Umbilical cord (tissue), 2 donors: ENCODE measurements around the gene BACE1-AS. TPM values are rescaled to one million over a fixed set of nuclear protein-coding genes. Genes with fewer than 3 reads are reported as not detected.
A peak's percentile ranks its signal among the peaks of the same experiment; 100 is the strongest.
"Not testable (repeated sequence)": the region's sequence is repeated elsewhere in the genome, so short reads cannot be mapped to it uniquely, and the experiment has no call there.

Source experiments
- DNase-seq: peaks from one replicate; pipeline ENCODE4 v3.0.0-alpha.2; 2015; ENCODE audit warnings: low spot score
- total RNA-seq: library from RNA; depleted of rRNA; stranded (reverse); fragments of >200 nt; gene quantifications from one replicate; pipeline ENCODE4 v1.2.3, GENCODE V29; 2014; ENCODE audit warnings: low replicate concordance; ENCODE audit not compliant: insufficient read depth

BACE1-AS gene
- 6.3 TPM for total RNA-seq

DNA sequence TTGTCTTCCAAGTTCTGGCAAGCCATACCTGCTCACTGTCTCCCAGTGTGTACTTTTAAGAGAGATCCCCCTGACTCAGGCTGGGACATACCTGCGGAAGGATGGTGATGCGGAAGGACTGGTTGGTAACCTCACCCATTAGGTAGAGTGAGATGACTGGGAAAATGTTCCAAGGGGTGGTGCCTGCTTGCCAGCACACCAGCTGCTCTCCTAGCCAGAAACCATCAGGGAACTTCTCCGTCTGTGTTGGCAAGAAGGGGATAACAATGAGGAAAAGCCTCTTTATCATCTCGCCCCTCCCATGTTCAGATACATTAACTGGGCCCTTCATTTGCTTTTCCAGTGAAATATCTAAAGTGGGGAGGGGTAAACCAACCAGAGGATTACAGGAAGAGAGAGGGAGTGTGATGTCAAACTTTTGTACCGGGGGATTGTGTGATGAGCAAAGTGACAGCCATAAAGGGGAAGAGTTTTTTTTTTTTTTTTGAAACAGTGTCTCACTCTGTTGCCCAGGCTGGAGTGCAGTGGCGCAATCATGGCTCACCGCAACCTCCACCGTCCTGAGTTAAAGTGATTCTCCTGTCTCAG, at the start of gene BACE1-AS:
Gene BACE1-AS, plus strand, starts transcription at position 538 of the 588 bp plus-strand sequence.
- no peak for DNase-seq

DNA sequence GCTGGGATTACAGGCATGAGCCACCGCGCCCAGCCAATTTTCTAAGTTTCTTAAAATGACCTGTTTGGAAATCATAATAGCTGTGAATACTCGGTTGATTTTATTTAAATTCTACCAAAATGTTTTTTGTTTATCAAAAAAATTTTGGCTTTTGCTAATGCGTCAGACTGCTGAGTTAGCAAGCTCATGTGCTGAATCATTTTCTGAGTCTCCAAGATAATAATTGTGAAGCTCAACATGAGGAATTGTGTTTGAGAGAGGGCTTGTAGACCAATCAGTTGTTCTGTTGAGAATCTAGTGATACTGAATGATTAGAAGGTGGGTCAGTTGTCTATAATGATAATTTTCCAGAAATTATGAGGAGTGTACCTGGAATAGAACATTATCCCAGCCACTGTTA, 42.8 kb upstream of the BACE1-AS start:
- DNase-seq = no peak

GRCh38 chr11:117249571-117249970, 41.6 kb upstream of the BACE1-AS start:
- no peak for DNase-seq

- DNase-seq = no peak
These were observed 39.6 kb upstream of the BACE1-AS start for GRCh38 chr11:117251506-117251905.

DNA sequence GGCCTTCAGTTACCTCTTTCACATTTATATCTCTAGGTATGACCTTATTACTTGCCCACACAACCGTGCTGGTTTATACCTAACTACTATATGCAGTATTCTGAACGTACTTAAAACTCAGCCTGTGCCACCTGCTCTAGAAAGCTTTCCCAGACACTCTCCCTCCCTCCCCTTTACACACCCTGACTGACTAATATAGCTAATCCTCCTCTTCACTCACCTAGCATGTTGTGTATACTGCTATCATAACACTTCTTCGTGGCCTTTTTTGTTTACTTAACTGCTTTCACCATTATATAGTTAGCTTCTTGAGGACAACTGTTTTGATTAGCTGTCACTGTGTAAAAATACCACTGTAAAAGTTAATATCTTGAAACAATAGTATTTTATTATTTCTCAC, 35.2 kb upstream of the BACE1-AS start:
- DNase-seq = no peak

- DNase-seq = no peak
These were observed 34.6 kb upstream of the BACE1-AS start for GRCh38 chr11:117256573-117256972.

- DNase-seq = no peak
These were observed 32.6 kb upstream of the BACE1-AS start for GRCh38 chr11:117258576-117258975.

DNA sequence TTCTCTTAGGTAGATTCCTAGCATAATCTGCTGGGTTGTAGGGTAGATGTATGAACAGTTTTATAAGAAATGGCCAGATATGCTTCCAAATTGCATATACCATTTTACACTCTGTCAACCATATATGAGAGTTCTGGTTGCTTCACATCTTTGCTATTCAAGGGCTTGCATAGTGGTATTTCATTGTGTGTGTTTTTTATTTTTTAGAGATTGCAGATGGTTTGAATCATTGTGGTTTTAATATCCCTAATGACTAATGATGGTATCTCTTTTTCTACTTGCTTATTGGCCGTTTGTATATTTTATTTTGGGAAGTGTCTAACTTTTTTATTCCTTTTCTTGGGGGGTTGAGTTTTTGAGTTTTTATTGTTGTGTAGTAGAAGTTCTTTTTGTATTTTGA, 31.7 kb upstream of the BACE1-AS start:
- DNase-seq = no peak

DNA sequence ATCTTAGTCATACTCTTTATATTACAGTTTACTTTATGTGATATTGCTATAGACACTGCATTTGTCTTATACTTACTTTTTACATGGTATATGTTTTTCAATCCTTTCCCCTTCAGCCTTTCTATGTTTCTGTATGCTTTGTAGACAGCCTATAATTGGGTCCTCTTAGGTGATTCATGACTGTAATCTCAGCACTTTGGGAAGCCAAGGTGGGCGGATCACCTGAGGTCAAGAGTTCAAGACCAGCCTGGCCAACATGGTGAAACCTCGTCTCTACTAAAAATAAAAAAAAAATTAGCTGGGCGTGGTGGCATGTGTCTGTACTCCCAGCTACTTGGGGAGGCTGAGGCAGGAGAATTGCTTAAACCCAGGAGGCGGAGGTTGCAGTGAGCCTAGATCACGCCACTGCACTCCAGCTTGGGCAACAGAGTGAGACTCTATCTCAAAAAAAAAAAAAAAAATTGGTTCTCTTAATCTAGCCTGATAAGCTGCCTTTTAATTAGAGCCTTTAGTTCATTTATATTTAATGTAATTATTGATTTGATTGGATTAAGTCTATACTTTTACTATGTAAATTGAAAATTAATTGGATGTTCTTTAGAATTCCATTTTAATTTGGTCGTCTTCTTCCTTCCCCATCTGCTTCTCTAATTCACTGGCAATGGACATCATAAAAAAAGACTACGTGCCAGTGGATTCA, 26.4 kb upstream of the BACE1-AS start:
- DNase-seq = not testable (repeated sequence)

DNA sequence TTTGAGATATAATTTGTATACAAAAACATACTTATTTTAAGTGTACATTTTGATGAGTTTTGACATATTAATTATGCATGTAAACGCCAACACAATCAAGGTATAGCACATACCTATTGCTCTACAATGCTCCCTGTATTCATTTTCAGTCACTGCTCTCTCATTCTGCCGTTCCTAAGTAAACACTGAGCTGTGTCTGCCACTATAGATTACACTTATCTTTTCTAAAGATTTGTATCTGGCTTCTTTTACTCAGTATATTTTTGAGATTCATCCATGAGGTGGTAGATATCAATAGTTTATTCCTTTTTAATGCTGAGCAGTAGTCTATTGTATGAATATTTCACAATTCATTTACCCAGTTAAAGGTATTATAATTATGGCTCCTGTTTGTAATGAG, 25.4 kb upstream of the BACE1-AS start:
- no peak for DNase-seq

GRCh38 chr11:117269856-117270255, 21.3 kb upstream of the BACE1-AS start:
- no peak for DNase-seq

GRCh38 chr11:117271208-117271607, 19.9 kb upstream of the BACE1-AS start:
- DNase-seq = no peak

DNA sequence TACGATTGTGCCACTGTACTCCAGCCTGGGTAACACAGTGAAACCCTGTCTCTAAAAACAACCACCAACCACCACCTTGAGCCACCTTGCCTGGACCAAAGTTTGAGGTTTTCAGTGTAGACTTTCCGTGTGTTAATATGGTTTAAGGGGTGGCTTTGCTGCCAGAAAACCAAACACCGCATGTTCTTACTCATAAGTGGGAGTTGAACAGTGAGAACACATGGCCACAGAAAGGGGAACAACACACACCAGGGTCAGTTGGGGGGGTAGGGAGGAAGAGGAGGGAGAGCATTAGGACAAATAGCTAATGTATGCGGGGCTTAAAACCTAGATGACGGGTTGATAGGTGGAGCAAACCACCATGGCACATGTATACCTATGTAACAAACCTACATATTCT, 19.0 kb upstream of the BACE1-AS start:
- DNase-seq = not testable (repeated sequence)

DNA sequence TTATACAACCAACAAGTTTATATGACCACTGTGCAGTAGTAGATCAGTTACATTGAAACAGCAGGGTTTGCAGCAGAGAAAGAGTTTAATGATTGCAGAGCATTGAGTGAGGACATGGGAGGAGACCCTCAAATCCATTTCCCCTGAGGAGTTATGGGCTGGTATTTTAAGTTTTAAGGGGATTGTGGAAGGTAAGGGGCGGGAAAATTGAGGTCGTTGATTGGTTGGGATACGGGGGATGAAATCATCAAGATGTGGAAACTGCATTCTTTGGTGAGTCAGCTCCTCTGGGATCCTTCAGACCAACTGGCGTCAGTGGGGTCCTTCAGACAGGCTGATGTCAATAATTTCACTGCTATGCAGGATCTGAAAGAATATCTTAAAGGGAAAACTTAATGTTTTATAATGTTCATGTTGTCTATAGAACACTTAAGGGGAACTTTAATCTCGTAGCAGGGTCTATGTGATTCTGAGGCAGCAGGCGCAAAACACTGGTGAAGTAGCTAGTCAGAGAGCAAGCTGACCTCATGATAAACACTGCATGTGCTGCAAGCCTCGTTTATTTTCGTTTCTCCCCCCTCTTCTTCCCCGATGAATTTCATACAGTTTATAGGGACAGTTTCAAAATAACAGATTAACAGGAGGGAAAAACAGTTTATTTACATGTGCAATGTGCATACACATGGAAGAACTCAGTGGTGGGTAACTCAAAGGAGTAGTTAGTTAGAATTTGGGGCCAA, 17.4 kb upstream of the BACE1-AS start:
- no peak for DNase-seq

- no peak for DNase-seq
These were observed 12.8 kb upstream of the BACE1-AS start for GRCh38 chr11:117278347-117278746.

DNA sequence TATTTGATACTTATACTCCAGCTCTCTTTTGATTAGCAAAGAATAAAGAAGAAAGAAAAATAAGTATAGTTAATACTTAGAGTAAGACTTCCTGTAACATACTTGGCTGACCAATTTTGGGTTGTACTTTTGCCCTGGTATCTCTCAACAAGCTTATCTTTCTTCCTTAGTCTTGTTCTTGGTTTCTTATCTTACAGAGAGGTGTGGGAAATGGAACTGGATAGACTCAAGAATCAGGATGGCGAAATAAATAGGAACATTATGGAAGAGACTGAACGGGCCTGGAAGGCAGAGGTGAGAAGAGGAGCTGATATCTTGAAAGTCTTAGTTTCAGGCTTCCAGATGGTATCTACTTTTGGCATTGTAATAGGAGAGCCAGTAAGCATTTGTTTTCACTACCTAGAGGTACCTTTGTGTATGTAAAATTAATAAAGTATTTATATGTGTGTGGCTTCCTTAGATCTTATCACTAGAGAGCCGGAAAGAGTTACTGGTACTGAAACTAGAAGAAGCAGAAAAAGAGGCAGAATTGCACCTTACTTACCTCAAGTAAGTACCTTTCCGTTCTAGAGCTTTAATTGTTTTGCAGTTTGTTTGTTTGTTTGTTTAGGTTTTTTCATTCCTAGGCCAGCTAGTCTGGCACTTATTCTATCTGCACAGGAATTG, 11.3 kb upstream of the BACE1-AS start:
- peak; percentile 82 for DNase-seq

GRCh38 chr11:117281159-117281558, 10.0 kb upstream of the BACE1-AS start:
- peak; percentile 73 for DNase-seq

DNA sequence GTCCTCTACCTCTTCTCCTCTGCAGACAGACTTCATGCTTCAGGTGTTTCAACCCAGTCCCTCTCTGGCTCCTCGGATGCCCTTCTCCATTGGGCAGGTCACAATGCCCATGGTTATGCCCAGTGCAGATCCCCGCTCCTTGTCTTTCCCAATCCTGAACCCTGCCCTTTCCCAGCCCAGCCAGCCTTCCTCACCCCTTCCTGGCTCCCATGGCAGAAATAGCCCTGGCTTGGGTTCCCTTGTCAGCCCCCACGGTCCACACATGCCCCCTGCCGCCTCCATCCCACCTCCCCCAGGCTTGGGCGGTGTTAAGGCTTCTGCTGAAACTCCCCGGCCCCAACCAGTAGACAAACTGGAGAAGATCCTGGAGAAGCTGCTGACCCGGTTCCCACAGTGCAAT, 9.3 kb upstream of the BACE1-AS start:
- no peak for DNase-seq

DNA sequence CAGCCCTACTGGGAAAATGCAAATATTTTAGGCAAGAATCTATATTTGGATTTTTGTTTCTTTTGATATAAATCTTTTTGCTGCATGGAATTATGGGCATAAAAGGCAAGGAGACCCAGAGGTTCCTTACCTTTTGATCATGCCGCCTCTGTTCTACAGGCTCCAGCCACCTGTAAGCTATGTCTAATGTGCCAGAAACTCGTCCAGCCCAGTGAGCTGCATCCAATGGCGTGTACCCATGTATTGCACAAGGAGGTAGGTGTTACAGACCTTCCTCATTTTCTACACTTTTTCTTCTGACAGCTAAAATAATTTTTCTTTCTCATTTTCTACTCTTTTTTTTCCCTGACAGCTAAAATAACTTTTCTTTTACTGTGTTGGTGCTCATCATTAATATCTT, 8.2 kb upstream of the BACE1-AS start:
- no peak for DNase-seq

DNA sequence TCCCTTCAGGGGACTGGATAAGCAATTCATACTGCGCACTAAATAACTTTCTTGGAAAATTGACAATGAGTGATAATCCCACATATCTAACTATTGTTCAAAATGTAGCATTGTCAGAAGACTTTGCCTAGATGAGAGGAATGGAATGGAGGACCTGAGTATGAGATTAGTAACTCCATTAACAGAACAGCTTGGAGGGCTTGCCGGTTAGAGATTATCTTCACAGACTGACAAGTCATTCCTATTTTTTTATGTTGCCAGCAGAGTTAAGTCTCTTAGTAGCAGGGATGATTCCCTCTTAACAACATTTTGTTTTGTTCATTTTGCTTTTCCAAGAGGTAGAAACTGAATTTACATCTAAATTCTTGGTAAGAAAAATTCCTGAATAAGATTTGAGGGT, 7.1 kb upstream of the BACE1-AS start:
- DNase-seq = no peak

DNA sequence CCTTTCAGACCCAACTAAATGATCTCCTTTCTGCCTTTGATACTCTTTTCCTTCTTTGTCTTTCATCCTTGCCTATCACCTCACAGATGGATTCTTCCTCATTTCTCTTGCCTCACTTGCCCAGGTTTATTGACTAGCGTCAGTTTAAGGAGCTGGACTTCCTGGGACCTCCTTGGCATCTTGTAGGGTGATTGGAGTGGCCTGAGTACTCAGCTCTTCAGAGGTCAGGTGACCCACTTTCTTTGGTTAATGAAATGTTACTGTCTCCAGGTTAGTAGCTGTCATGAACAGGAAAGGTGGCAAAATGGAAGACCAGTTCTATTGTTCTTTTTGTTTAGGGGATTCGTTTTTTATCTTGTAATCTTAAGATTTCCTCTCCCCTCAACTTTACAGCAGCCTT, 4.6 kb upstream of the BACE1-AS start:
- DNase-seq = no peak

GRCh38 chr11:117287668-117288067, 3.5 kb upstream of the BACE1-AS start:
- DNase-seq = no peak
